ENCODE data around the gene LETMD1.

The LETMD1 gene

DNA sequence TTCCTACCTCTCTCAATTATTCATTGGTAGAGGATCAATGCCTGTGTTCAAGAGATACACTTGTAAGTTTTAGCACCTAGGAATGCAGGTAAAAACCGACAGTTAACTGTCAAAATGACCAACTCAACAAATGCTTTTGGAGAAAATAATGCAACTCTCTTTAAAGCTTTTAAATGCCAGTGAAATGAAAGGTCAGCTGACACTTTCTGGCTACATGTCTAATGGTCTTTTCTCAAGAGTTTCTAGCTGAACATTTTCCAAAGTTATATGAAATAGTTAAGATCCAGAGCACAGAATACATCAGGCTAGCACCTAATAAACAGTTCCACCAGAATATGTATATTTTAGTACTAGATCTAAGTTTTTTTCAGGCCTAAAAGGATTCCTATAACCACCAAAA is 33.3 kb downstream of the LETMD1 start:
- H3K4me1 ChIP-seq (ENCODE audit: insufficient read depth, low read length) = peaks cover 20% of the 10 kb centered on the region
- peak overlapping the region; percentile 21 for H3K27ac ChIP-seq (ENCODE audit: low read depth, low read length)
- H3K9ac ChIP-seq (ENCODE audit: low read length) = no peak overlapping the region
- no peak overlapping the region for H3K4me3 ChIP-seq (ENCODE audit: low read depth in 1 of 2, low read length in 2 of 2)
- no peaks in the 10 kb centered on the region for H3K36me3 ChIP-seq (ENCODE audit: insufficient read depth, low read length)
- H3K9me3 ChIP-seq (ENCODE audit: low read length) = no peaks in the 10 kb centered on the region
- no peaks in the 10 kb centered on the region for H3K27me3 ChIP-seq (ENCODE audit: control insufficient read depth in 1 of 2, insufficient read depth in 2 of 2, low read length in 2 of 2)

DNA sequence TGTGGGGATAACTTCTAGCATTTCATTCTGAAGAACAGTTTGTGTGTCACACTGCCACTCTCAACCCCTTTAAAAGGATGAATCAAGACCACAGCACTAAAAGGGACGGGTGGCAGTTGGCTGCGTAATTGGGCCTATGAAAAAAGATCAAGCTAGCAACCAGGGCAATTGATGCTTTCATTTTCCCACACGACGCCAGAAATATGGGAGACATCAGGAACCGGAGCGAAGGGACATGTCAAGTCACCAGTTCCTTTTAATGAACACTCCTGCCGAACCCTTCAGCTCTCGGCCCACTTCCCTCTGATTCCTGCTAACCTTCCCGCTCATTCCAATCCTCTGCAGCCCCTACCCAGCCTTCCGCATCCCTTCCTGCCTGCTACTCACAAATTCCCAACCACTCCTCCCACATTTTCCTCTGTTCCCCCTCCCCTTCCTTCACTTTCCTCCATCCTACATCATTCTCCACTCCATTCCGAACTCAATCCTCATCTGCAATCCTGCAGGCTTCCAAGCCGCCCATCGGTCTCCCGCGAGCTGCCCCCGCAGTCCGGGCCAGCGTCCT is 34.5 kb downstream of the LETMD1 start:
- Histone ChIP-seq H3K4me3 (ENCODE audit: low read depth in 1 of 2, low read length in 2 of 2) (peak overlapping the region; percentile 68 to 89), H3K9me3 (ENCODE audit: low read length) (no peaks in the 10 kb centered on the region), H3K27ac (ENCODE audit: low read depth, low read length) (peak overlapping the region; percentile 99), H3K4me1 (ENCODE audit: insufficient read depth, low read length) (peaks cover 18% of the 10 kb centered on the region), H3K36me3 (ENCODE audit: insufficient read depth, low read length) (no peaks in the 10 kb centered on the region), H3K27me3 (ENCODE audit: control insufficient read depth in 1 of 2, insufficient read depth in 2 of 2, low read length in 2 of 2) (no peaks in the 10 kb centered on the region), H3K9ac (ENCODE audit: low read length) (peak overlapping the region; percentile 56)

DNA sequence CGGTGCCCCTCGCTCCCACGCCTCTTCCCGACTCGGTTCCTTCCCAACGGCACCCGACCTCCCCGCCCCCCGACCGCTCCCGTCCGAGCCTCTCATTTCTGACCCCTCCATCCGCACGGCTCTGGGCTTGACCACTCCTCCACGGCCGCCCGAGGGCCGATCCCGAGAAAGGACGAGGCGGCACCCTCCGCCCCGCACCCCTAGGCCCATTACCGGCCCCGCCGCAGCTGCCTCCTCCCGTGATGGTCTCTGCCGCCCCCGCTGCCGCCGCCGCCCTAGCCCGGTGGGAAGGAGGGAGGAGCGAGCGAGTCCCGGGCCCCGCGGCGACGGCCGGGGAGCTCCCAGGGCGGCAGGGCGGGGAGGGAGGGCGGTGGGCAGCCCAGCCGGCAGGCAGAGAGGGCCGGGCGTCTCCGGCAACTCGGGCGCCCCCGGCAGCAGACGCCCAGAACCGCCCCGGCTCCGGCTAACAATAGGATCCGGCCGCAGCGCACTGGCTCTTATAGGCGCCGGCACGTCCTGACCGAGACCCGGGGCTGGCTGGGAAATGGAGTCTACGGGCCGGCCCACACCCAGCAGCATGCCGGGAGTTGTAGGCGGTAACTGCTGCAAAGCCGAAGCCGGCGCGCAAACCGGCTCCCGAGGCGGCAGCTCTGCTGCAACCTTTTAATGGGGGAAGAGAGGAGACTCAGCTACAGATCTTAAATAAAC is 35.2 kb downstream of the LETMD1 start, which contains the start of gene CSRNP2:
Gene CSRNP2, minus strand, starts transcription at position 471 of the 708 bp plus-strand sequence. CDS start 7,035 bp downstream, outside the sequence.
- Histone ChIP-seq H3K9ac (ENCODE audit: low read length) (peak within 1 kb of the TSS; percentile 56), H3K36me3 (ENCODE audit: insufficient read depth, low read length) (no peaks in the 10 kb centered on the region), H3K9me3 (ENCODE audit: low read length) (no peaks in the 10 kb centered on the region), H3K27me3 (ENCODE audit: control insufficient read depth in 1 of 2, insufficient read depth in 2 of 2, low read length in 2 of 2) (no peaks in the 10 kb centered on the region), H3K4me3 (ENCODE audit: low read depth in 1 of 2, low read length in 2 of 2) (peak within 1 kb of the TSS; percentile 68 to 89), H3K27ac (ENCODE audit: low read depth, low read length) (peak within 1 kb of the TSS; percentile 99), H3K4me1 (ENCODE audit: insufficient read depth, low read length) (peaks cover 13% of the 10 kb centered on the region)

DNA sequence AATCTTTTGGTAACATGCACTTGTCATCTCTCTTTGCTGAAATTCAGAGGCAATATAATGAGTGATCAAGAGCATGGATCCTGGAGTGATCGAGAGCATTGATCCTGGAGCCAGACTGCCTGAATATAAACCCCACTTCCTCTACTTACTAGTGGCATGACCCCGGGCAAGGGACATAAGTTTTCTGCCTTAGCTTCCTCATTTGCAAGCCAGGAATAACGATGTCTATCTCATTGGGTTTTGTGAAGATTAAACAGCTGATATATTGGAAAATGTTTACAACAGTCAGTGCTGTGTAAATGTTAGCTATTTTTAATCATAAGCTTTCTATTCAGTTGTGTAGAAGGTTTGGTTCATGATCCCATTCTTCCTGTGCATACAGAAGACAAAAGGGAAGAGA is 37.6 kb downstream of the LETMD1 start:
- Histone ChIP-seq H3K27me3 (ENCODE audit: control insufficient read depth in 1 of 2, insufficient read depth in 2 of 2, low read length in 2 of 2) (no peaks in the 10 kb centered on the region), H3K4me1 (ENCODE audit: insufficient read depth, low read length) (peaks cover 13% of the 10 kb centered on the region), H3K27ac (ENCODE audit: low read depth, low read length) (no peak overlapping the region), H3K4me3 (ENCODE audit: low read depth in 1 of 2, low read length in 2 of 2) (no peak overlapping the region), H3K9ac (ENCODE audit: low read length) (no peak overlapping the region), H3K36me3 (ENCODE audit: insufficient read depth, low read length) (no peaks in the 10 kb centered on the region), H3K9me3 (ENCODE audit: low read length) (no peaks in the 10 kb centered on the region)

DNA sequence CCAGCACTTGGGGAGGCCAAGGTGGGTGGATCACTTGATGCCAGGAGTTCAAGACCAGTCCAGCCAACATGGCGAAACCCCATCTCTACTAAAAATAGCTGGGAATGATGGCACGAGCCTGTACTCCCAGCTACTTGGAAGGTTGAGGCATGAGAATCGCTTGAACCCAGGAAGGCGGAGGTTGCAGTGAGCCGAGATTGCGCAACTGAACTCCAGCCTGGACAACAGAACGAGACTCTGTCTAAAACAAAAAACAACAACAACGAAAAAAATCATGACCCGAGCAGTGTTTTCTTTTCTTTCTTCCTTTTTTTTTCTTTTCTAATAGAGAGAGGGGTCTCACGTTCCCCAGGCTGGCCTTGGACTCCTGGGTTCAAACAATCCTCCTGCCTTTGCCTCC is 38.8 kb downstream of the LETMD1 start:
- Histone ChIP-seq H3K9me3 (ENCODE audit: low read length) (no peaks in the 10 kb centered on the region), H3K27me3 (ENCODE audit: control insufficient read depth in 1 of 2, insufficient read depth in 2 of 2, low read length in 2 of 2) (no peaks in the 10 kb centered on the region), H3K4me3 (ENCODE audit: low read depth in 1 of 2, low read length in 2 of 2) (no peak overlapping the region), H3K36me3 (ENCODE audit: insufficient read depth, low read length) (no peaks in the 10 kb centered on the region), H3K4me1 (ENCODE audit: insufficient read depth, low read length) (peaks cover 6% of the 10 kb centered on the region), H3K9ac (ENCODE audit: low read length) (no peak overlapping the region), H3K27ac (ENCODE audit: low read depth, low read length) (no peak overlapping the region)

DNA sequence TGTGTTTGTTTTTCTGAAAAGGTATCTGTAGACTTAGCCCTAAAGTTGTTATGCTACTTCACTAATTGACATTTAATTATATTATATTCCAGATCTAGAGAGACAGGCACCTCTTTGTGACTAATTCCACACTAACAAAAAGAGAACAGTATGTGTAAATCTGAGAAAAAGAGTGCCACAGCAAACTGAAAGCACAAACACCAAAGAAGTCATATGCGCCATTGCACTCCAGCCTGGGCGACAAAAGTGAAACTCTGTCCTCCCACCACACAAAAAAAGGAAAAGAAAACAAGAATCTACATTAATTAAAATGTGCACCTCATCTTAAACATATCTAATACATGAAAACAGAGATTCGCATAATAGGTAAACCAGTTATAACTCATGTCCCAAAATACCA is 39.7 kb downstream of the LETMD1 start:
- H3K4me3 ChIP-seq (ENCODE audit: low read depth in 1 of 2, low read length in 2 of 2) = no peak overlapping the region
- no peak overlapping the region for H3K9ac ChIP-seq (ENCODE audit: low read length)
- H3K36me3 ChIP-seq (ENCODE audit: insufficient read depth, low read length) = no peaks in the 10 kb centered on the region
- no peaks in the 10 kb centered on the region for H3K27me3 ChIP-seq (ENCODE audit: control insufficient read depth in 1 of 2, insufficient read depth in 2 of 2, low read length in 2 of 2)
- H3K27ac ChIP-seq (ENCODE audit: low read depth, low read length) = no peak overlapping the region
- no peaks in the 10 kb centered on the region for H3K4me1 ChIP-seq (ENCODE audit: insufficient read depth, low read length)
- no peaks in the 10 kb centered on the region for H3K9me3 ChIP-seq (ENCODE audit: low read length)

DNA sequence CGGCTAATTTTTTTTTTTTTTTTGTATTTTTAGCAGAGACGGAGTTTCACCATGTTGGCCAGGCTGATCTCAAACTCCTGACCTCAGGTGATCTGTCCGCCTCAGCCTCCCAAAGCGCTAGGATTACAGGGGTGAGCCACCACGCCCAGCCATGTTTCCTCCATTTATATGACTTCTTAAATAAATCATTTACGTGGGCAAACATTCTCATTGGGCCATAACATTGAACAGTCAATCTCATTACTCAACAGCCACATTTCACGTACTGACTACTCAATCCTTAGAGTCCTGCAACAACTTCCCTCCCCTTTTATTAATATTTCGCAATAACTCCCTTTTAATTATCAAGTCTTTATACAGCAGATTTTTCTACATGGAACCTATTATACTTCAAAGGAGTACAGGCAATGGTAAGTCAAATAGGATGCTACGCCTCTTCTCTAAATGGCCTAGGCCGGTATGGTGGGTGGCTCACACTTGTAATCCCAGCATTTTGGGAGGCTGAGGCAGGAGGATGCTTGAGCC is 42.6 kb downstream of the LETMD1 start:
- H3K4me1 ChIP-seq (ENCODE audit: insufficient read depth, low read length) = no peaks in the 10 kb centered on the region
- H3K4me3 ChIP-seq (ENCODE audit: low read depth in 1 of 2, low read length in 2 of 2) = no peak overlapping the region
- no peak overlapping the region for H3K9ac ChIP-seq (ENCODE audit: low read length)
- no peak overlapping the region for H3K27ac ChIP-seq (ENCODE audit: low read depth, low read length)
- H3K36me3 ChIP-seq (ENCODE audit: insufficient read depth, low read length) = peaks cover 9% of the 10 kb centered on the region
- H3K9me3 ChIP-seq (ENCODE audit: low read length) = no peaks in the 10 kb centered on the region
- H3K27me3 ChIP-seq (ENCODE audit: control insufficient read depth in 1 of 2, insufficient read depth in 2 of 2, low read length in 2 of 2) = no peaks in the 10 kb centered on the region

DNA sequence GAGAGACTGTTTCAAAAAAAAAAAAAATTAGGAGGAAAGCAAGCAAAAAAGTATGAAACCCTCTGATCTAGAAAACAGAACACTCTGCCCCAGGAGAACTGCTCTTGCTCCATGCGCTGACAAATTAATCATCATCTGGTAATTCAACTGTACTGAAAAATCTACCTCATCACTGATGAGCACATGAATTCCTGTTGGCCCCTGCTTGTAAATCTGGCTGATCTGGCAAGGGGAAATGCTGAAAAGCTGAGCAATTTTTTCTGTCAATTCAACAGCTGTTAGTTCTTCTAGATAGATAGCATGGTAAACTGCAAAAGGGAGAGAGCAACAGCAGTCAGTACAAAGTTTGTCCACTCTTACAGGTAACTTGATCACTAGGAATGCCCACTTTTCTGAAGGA is 50.5 kb downstream of the LETMD1 start:
- Histone ChIP-seq H3K9me3 (ENCODE audit: low read length) (no peaks in the 10 kb centered on the region), H3K27ac (ENCODE audit: low read depth, low read length) (no peak overlapping the region), H3K9ac (ENCODE audit: low read length) (no peak overlapping the region), H3K36me3 (ENCODE audit: insufficient read depth, low read length) (peaks cover 55% of the 10 kb centered on the region), H3K4me3 (ENCODE audit: low read depth in 1 of 2, low read length in 2 of 2) (no peak overlapping the region), H3K4me1 (ENCODE audit: insufficient read depth, low read length) (no peaks in the 10 kb centered on the region), H3K27me3 (ENCODE audit: control insufficient read depth in 1 of 2, insufficient read depth in 2 of 2, low read length in 2 of 2) (no peaks in the 10 kb centered on the region)

DNA sequence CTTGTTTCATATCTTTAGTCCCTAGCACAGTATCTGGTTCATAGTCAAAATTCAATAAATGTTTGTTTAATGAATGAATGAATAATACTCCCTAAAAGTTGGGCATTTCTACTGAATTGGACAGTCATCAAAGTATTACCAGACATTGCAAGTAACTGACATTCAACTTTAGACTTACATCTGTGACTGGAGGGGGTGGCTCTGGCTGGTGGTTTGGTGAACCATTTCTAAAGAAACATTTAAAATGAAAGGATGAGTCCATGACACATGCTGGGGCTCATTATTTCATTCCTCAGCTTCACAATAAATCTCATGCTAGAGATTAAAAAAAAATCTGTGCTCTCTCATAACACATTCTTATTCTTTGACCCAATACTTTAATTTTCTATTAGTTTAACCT is 55.9 kb downstream of the LETMD1 start:
- no peaks in the 10 kb centered on the region for H3K27me3 ChIP-seq (ENCODE audit: control insufficient read depth in 1 of 2, insufficient read depth in 2 of 2, low read length in 2 of 2)
- peaks cover 52% of the 10 kb centered on the region for H3K36me3 ChIP-seq (ENCODE audit: insufficient read depth, low read length)
- H3K4me1 ChIP-seq (ENCODE audit: insufficient read depth, low read length) = no peaks in the 10 kb centered on the region
- H3K4me3 ChIP-seq (ENCODE audit: low read depth in 1 of 2, low read length in 2 of 2) = no peak overlapping the region
- no peak overlapping the region for H3K27ac ChIP-seq (ENCODE audit: low read depth, low read length)
- no peak overlapping the region for H3K9ac ChIP-seq (ENCODE audit: low read length)
- H3K9me3 ChIP-seq (ENCODE audit: low read length) = no peaks in the 10 kb centered on the region

DNA sequence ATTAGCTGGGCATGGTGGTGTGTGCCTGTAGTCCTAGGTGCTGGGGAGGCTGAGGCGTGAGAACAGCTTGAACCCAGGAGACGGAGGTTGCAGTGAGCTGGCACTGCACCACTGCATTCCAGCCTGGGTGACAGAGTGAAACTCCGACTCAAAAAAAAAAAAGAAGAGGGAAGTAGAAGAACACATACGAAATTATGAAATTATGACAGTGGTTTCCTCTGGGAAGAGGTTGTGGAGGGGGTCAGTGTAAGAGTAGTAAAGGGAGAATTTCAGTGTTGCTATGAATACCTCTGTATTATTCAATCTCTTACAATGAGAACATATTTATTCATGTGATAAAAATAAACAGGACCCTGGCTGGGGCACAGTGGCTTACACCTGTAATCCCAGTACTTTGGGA is 60.0 kb downstream of the LETMD1 start:
- Histone ChIP-seq H3K4me3 (ENCODE audit: low read depth in 1 of 2, low read length in 2 of 2) (no peak overlapping the region), H3K36me3 (ENCODE audit: insufficient read depth, low read length) (peaks cover 42% of the 10 kb centered on the region), H3K9me3 (ENCODE audit: low read length) (no peaks in the 10 kb centered on the region), H3K27ac (ENCODE audit: low read depth, low read length) (no peak overlapping the region), H3K4me1 (ENCODE audit: insufficient read depth, low read length) (no peaks in the 10 kb centered on the region), H3K27me3 (ENCODE audit: control insufficient read depth in 1 of 2, insufficient read depth in 2 of 2, low read length in 2 of 2) (no peaks in the 10 kb centered on the region), H3K9ac (ENCODE audit: low read length) (no peak overlapping the region)

Measured in muscle layer of colon (tissue), 2 donors.